ENCODE measurements around the gene ORC6. TPM values are rescaled to one million over a fixed set of nuclear protein-coding genes. Genes with fewer than 3 reads are reported as not detected.

The ORC6 gene
- polyA plus RNA-seq, 1 donor = 10.3 TPM

DNA sequence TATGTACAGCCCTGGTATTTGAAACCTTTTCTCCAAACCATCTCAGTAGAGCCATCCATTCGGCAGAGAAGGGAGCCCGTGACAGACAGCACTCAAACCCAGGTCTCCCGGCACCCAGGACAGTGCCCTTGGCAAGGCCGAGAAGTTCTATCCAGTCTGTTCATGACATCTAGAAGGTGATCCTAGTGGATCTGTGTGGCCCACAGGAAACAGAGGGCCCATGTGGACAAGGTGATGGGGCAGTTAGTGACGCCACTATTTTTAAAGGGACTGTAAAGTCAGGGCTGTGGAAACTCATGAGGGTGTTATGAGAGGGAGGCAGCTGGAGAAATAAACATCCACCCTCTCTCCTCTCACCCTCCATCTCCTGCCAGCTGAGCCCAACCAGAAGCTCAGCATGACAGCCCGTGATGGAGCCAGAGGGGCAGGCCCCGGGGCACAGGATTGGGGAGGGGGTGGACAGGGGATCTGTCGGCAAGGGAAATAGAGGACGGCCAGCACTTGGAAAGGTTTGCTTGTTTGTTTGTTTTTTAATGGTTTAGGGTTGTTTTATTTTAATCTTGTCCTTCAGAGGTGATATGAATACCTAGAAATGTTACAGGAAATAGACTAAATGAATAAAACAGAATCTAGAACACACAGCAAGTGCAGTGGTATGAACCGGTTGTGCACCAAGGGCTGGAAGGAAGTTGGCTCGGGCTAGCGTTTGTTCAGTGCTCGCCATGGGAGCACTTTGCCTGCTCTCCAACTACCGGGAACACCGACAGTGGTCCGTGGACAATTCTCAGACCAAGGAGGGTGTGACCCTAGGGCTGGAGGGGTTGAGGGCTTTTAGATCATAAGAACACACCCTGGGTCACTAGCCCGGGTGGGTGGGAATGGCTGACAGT is 41.6 kb downstream of the ORC6 start:
- no peak for DNase-seq (ENCODE audit: low read depth)

DNA sequence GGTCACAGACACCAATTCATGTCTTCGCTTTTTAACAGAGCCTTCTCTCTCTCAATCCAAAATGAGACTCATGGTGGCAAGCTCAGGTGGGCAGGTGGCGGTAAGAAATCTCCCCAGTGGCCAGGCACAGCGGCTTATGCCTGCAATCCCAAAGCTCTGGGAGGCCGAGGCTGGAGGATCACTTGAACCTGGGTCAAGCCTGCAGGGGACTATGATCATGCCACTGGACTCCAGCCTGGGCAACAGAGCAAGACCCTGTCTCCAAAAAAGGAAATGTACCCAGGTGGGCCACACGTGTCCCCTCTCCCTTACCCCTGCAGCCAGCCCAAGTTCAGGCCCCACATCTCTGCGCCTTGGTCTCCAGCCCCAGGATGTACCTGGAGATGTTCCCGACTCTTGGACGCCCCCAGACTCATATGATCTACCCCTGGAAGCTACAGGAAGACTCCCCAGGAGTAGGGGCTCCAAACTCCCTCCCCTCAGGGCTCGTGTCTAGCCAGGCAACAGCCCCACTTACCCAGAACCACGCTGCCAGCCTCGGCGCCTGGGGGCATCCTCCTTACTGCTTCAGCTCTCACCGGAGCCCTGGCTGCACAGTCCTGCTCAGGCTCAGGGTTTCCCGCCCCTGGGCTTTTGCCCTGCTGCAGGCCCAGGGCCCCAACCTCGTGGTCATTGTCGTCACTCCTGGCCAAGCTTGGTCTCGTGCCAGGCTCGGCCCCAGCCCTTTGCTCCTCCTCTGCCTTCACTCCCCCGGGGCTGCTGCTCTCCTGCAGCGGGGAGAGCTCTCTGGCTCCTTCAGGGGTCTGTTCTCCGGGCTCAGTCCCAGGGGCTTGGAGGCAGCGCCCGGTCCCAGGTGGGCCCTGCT is 42.5 kb downstream of the ORC6 start:
- DNase-seq (ENCODE audit: low read depth) = no peak

DNA sequence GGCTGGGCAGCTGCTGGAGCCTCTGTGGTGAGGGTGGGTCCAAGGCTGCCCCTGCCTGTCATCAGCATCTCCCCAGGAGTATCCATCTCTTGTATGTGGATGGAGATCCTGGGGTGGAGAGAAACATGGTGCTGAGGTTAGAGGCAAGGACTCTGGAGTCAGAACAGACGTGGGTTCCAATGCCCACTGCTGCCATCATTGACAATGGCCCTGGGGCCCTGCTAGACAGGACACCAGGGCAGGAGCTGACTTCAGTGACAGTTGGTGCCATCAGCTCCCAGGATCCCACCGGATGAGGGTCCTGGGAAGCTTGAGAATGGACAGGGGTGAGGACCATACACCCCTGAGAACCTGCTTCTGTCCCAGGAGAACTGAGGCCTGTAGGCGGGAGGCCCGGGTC is 43.1 kb downstream of the ORC6 start:
- DNase-seq (ENCODE audit: low read depth) = no peak

DNA sequence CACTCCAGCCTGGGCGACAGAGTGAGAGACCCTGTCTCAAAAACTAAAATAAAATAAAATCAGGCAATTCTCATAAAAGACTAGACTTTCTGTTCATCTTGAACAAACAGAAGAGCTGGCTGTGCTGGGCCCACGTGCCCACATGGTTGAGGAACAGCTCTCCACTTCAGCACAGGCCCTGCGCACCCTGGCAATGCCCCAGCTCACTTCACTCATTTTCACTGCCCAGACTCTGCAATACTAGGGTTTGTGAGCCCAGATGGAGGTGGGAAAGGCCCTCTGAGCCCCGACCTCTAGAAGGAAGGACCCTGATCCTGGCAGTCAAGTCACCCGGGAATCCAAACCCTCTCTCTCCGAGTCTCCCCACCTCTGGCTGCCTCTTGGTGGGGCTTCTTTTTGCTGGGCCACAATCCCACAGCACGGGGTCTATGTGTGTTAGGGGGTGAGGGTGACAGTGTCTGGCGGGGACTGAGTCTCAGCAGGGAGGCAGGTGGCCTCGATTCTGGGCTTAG is 43.9 kb downstream of the ORC6 start:
- no peak for DNase-seq (ENCODE audit: low read depth)

DNA sequence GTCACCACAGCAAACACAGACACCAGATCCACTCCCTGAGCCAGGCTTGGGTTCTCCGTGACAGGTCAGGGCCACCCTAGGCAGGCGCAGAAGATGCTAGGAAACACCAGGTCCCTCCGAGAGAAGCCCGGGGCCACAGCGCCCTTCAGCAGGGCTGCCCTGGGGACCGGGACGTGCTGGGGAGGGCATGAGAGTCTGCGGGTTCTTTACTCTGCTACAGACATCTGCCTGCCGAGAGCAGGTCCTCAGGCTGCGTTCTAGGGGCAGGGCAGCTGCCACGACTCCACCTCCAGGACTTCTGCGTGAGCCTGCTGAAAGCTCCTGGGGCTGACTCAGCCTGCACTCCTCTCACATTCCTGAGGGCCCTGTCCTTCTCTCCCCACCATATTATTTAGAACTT is 47.2 kb downstream of the ORC6 start:
- no peak for DNase-seq (ENCODE audit: low read depth)

DNA sequence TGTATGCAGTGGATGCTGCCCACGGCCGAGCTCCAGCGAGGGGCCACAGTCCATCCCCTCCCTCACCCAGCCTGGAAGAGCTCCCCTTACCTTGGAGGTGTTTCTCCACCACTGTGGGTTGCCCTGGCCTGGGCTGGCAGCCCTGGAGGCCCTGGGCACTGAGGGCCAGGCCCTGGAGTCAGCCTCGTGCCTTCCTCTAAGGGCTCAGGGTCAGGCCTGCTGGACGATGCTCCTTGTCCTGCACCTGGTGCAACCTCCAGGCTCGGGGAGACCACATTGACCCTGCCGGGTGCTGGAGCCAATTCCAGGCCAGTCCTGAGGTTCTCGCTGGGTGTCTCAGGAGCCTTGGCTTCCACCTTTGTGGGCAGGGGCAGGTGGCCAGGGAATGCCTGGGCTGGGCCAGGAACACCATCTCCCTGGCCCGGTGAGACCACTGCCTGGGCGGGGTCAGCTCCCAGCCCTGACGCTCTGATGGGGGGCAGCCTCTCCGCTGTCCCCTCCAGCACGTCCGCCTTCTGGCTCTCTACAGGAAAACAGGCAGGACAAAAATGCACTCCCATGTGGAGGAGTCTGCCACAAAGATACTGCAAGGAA is 48.3 kb downstream of the ORC6 start:
- DNase-seq (ENCODE audit: low read depth) = no peak

DNA sequence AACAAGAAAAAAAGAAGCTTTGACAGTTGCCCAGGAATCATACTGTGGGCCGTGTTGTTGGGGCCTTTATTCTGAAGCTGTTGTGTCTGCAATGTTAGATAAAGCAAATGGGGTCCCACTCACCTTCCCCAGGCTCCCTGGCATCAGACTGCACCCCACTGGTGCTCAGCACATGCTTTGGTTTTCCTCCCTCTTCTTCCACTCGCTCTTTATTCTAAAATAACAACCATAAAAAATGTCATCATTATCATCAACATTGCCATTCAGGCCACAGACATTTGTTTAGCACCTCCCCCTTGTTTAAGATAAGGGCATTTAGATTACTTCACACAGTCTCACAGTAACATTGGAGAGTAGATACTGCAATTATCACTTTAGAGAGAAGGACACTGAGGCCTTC is 50.5 kb downstream of the ORC6 start:
- DNase-seq (ENCODE audit: low read depth) = no peak

DNA sequence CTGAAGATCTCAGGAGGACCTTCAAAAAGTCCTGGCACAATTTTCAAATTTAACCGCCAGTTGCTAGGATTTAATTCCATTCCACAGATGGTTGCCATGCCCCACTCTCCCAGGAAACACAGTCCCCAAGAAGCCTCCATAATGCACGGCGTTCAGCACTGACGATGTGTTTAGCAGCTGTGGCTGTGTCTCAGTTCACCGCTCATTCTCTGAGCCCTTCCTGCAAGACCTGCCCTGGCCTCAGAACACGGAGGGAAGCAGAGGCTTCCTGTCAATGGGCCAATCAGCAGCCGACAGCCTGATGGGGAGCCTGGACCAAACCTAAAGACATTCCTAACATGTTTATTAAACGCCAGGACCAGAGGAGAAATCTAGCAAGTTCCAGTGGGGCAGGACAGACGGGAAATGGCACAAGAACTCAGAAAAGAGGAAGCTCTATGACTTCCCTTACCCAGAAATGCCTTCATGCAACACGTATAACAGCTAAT is 53.8 kb downstream of the ORC6 start:
- no peak for DNase-seq (ENCODE audit: low read depth)

DNA sequence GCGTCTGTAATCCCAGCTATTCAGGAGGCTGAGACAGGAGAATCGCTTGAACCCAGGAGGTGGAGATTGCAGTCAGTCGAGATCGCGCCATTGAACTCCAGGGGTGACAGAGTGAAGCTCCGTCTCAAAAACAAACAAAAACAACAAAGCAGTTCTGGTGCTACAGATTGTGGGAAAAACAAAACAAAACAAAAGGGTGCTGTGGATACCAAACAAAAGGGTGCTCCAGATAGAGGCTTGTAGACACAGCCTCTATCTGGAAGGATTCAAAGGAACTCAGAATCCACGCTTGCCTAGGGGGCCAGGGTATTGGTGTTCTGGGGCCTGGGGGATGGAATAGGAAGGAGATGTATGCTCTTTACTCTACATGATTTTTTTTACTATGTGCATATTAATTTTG is 56.2 kb downstream of the ORC6 start:
- DNase-seq (ENCODE audit: low read depth) = no peak

DNA sequence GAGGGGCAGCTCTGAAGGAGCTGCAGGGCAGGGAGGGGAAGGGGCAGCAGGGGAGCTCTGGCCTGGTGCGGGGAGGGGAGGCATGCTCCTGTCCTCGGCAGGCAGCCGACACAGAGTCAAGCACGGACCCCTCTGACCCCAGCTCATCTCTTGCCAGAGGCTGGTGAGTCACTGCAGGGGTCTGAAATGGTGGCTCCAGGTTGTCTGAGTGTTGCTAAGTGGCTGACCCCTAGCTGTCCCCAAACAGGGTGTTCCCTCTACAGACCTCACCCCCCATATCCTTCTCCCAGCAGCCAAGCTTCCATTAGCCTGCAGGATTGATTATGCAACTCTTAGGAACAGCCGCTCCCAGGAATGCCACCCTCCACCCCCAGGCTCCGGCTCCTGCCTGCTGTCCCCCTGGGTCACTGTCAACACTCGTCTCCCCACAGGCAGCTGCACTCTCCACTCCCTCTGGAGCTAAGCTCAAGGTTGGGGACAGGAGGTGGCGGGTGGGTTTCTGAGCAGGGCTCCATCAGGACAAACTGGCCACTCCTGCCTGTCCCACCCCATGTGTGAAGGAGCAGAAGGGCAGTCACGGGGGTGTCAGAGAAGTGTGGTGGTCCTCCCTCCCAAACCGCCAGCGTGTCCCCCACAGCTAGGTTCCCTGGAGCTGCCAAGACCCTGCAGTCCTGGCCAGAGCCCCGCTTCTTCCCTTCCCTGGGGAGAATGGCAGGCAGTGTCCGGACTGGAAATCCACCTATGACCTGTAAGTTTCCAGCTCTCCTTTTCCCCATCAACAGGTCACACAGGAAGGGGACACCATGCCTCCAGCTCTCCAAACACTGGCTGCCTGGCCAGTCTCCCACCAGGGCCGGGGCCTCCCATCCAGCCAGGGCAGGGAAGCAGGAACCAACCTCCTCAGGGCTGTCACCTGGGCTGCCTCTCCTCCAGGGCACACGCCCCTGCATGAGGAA is 57.6 kb downstream of the ORC6 start:
- no peak for DNase-seq (ENCODE audit: low read depth)

Other genes with a start within 250 kb of the ORC6 start
- gene SHCBP1, start 68.3 kb upstream of the ORC6 start, polyA plus RNA-seq (ENCODE audit: insufficient read length) = 8.8 TPM
- 80.7 TPM for gene VPS35, start 481 bp upstream of the ORC6 start, polyA plus RNA-seq (ENCODE audit: insufficient read length)
- 16.5 TPM for gene MYLK3, start 58.7 kb downstream of the ORC6 start, polyA plus RNA-seq (ENCODE audit: insufficient read length)
- 26.0 TPM for gene C16orf87, start 141.5 kb downstream of the ORC6 start, polyA plus RNA-seq (ENCODE audit: insufficient read length)
- 36.5 TPM for gene GPT2, start 194.7 kb downstream of the ORC6 start, polyA plus RNA-seq (ENCODE audit: insufficient read length)